PFSK-1 (cell line): ENCODE data around the gene SLMAP.

Experiments used
- FOXP2 ChIP-seq: optimal IDR thresholded peaks from 2 replicates; pipeline ENCODE3; 2011; ENCODE audit warnings: borderline replicate concordance, control low read depth, inconsistent platforms; ENCODE audit not compliant: insufficient read depth; ENCODE audit errors: extremely low read length, extremely low read depth
- POLR2AphosphoS5 ChIP-seq: IDR thresholded peaks from 2 replicates; pipeline ENCODE4 v1.6.1; 2012; ENCODE audit warnings: low read depth, mild to moderate bottlenecking, control low read depth, low read length, moderate library complexity
- REST ChIP-seq, 2 experiments: IDR thresholded peaks; 2 replicates each; pipeline versions ENCODE4 v1.6.1 to v1.8.0; 2011 to 2012; ENCODE audit warnings: low read depth in 2 of 2, low read length in 2 of 2, control low read depth in 1 of 2, inconsistent platforms in 1 of 2, mild to moderate bottlenecking in 1 of 2, moderate library complexity in 1 of 2; ENCODE audit not compliant: insufficient read depth in 1 of 2
- SIN3A ChIP-seq: IDR thresholded peaks from 2 replicates; pipeline ENCODE4 v1.6.1; 2012; ENCODE audit warnings: mild to moderate bottlenecking, low read length, moderate library complexity, borderline replicate concordance; ENCODE audit not compliant: insufficient read depth
- TAF1 ChIP-seq: IDR thresholded peaks from 2 replicates; pipeline ENCODE4 v1.6.1; 2012; ENCODE audit warnings: low read length, control low read depth, borderline replicate concordance; ENCODE audit not compliant: insufficient read depth

Gene SLMAP

GRCh38 chr3:57948781-57949242, 192.7 kb downstream of the SLMAP start:
- no peak for TF ChIP-seq SIN3A
- no peak for TF ChIP-seq POLR2AphosphoS5
- no peak for TF ChIP-seq FOXP2
- no peak for TF ChIP-seq REST (IDR thresholded peaks at IDR 0.05; ENCODE audit: insufficient read depth in 1 of 2, low read depth in 2 of 2, low read length in 2 of 2)
- TF ChIP-seq TAF1: no peak

- TF ChIP-seq REST (IDR thresholded peaks at IDR 0.05; ENCODE audit: insufficient read depth in 1 of 2, low read depth in 2 of 2, low read length in 2 of 2) (no peak), POLR2AphosphoS5 (no peak), TAF1 (no peak), SIN3A (no peak), FOXP2 (no peak)
Observed at GRCh38 chr3:57949344-57949743, 193.2 kb downstream of the SLMAP start.

DNA sequence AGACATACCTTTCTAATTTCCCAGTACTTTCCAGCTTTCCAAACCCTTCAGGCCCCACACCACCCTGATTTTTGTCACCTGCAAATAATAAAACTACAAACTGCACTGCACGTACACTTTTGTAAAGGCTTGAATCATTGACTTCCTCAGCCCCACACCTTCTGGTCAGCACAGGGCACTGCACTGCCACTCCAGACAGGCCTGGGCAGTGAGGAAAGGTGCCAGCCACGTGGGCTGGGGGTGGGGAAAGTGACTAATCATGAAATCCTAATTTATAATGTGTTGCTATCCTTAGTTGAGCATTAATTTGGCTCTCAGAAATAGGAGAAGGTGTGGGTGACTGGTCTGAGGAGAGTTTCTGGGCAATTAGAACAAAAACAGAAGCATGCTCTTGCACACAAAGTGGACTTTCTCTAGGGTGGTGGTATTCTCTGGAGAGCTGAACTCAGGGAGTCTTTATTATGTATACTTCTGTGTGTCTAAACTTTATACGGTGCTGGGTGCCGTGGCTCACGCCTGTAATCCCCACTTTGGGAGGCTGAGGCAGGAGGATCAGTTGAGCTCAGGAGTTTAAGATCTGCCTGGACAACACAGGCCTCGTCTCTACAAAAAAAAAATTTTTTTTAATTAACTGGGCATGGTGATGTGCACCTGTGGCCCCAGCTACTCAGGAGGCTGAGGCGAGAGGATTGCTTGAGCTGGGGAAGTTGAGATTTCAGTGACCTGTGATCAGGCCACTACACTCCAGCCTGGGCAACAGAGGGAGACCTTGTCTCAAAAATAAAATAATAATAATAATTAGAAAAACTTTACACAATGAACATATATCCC, 193.9 kb downstream of the SLMAP start:
- TF ChIP-seq REST (IDR thresholded peaks at IDR 0.05; ENCODE audit: insufficient read depth in 1 of 2, low read depth in 2 of 2, low read length in 2 of 2): no peak
- TF ChIP-seq TAF1: no peak
- no peak for TF ChIP-seq POLR2AphosphoS5
- TF ChIP-seq FOXP2: no peak
- TF ChIP-seq SIN3A: no peak

- peak; percentile 40 for TF ChIP-seq FOXP2
- no peak for TF ChIP-seq POLR2AphosphoS5
- TF ChIP-seq SIN3A: no peak
Observed at GRCh38 chr3:57951066-57951882, 195.2 kb downstream of the SLMAP start.

GRCh38 chr3:57952208-57952631, 196.1 kb downstream of the SLMAP start:
- TF ChIP-seq TAF1 (no peak), SIN3A (no peak), REST (IDR thresholded peaks at IDR 0.05; ENCODE audit: insufficient read depth in 1 of 2, low read depth in 2 of 2, low read length in 2 of 2) (no peak), FOXP2 (no peak), POLR2AphosphoS5 (no peak)
